Activated naive CD8-positive, alpha-beta T cell (primary cell): ENCODE measurements around the gene MTREX.

Experiments used
- H3K27ac Mint-ChIP-seq: one replicate; pipeline ENCODE4 v1.8.0; 2021; ENCODE audit warnings: mixed read lengths
- H3K27me3 Mint-ChIP-seq: one replicate; pipeline ENCODE4 v1.8.0; 2021; ENCODE audit warnings: mixed read lengths
- H3K36me3 Mint-ChIP-seq: one replicate; pipeline ENCODE4 v1.8.0; 2021; ENCODE audit warnings: mixed read lengths
- H3K4me1 Mint-ChIP-seq: one replicate; pipeline ENCODE4 v1.8.0; 2021; ENCODE audit warnings: low read depth, mixed read lengths
- H3K4me3 Mint-ChIP-seq: one replicate; pipeline ENCODE4 v1.8.0; 2021; ENCODE audit warnings: mild to moderate bottlenecking, mixed read lengths
- H3K9me3 Mint-ChIP-seq: one replicate; pipeline ENCODE4 v1.8.0; 2021; ENCODE audit warnings: low read depth, mixed read lengths

MTREX gene

GRCh38 chr5:55307383-55308253 lies at the start of gene MTREX, which contains the start of gene DHX29:
Gene MTREX (plus strand): TSS chr5:55307989. CDS start chr5:55308014, 25 bp downstream.
Gene DHX29 (minus strand): TSS chr5:55307694. CDS start chr5:55307573, 121 bp downstream.
- Mint-ChIP-seq H3K36me3 (peaks cover 11% of the 10 kb centered on the region), H3K4me3 (no peak within 1 kb of the TSS), H3K27me3 (no peaks in the 10 kb centered on the region), H3K4me1 (peaks cover 34% of the 10 kb centered on the region), H3K27ac (no peak within 1 kb of the TSS), H3K9me3 (no peaks in the 10 kb centered on the region)

- Mint-ChIP-seq H3K9me3 (no peaks in the 10 kb centered on the region), H3K36me3 (peaks cover 11% of the 10 kb centered on the region), H3K4me1 (no peaks in the 10 kb centered on the region), H3K4me3 (no peak overlapping the region), H3K27ac (no peak overlapping the region), H3K27me3 (no peaks in the 10 kb centered on the region)
Measured at GRCh38 chr5:55258339-55258738, 49.5 kb upstream of the MTREX start.

GRCh38 chr5:55276771-55277170 lies 31.0 kb upstream of the MTREX start:
- H3K36me3 Mint-ChIP-seq: peaks cover 19% of the 10 kb centered on the region
- H3K27me3 Mint-ChIP-seq: no peaks in the 10 kb centered on the region
- no peaks in the 10 kb centered on the region for H3K4me1 Mint-ChIP-seq
- H3K9me3 Mint-ChIP-seq: no peaks in the 10 kb centered on the region
- no peak overlapping the region for H3K4me3 Mint-ChIP-seq
- no peak overlapping the region for H3K27ac Mint-ChIP-seq

- Mint-ChIP-seq H3K27me3 (no peaks in the 10 kb centered on the region), H3K4me1 (no peaks in the 10 kb centered on the region), H3K4me3 (no peak overlapping the region), H3K36me3 (peaks cover 11% of the 10 kb centered on the region), H3K27ac (no peak overlapping the region), H3K9me3 (no peaks in the 10 kb centered on the region)
Measured at GRCh38 chr5:55278778-55279177, 29.0 kb upstream of the MTREX start.

- H3K4me3 Mint-ChIP-seq: no peak overlapping the region
- H3K9me3 Mint-ChIP-seq: no peaks in the 10 kb centered on the region
- no peak overlapping the region for H3K27ac Mint-ChIP-seq
- no peaks in the 10 kb centered on the region for H3K4me1 Mint-ChIP-seq
- peaks cover 11% of the 10 kb centered on the region for H3K36me3 Mint-ChIP-seq
- H3K27me3 Mint-ChIP-seq: no peaks in the 10 kb centered on the region
Measured at GRCh38 chr5:55286411-55286933, 21.3 kb upstream of the MTREX start.

GRCh38 chr5:55289808-55290207 lies 18.0 kb upstream of the MTREX start:
- Mint-ChIP-seq H3K9me3 (no peaks in the 10 kb centered on the region), H3K4me3 (no peak overlapping the region), H3K36me3 (peaks cover 15% of the 10 kb centered on the region), H3K27me3 (no peaks in the 10 kb centered on the region), H3K27ac (no peak overlapping the region), H3K4me1 (no peaks in the 10 kb centered on the region)

- H3K36me3 Mint-ChIP-seq: peaks cover 20% of the 10 kb centered on the region
Measured at GRCh38 chr5:55290991-55291390, 16.8 kb upstream of the MTREX start.

GRCh38 chr5:55294935-55295334 lies 12.9 kb upstream of the MTREX start:
- Mint-ChIP-seq H3K4me3 (no peak overlapping the region), H3K36me3 (peaks cover 17% of the 10 kb centered on the region), H3K27ac (no peak overlapping the region), H3K27me3 (no peaks in the 10 kb centered on the region), H3K9me3 (no peaks in the 10 kb centered on the region), H3K4me1 (peaks cover 3% of the 10 kb centered on the region)

More at GRCh38 chr5:55290991-55291390, 16.8 kb upstream of the MTREX start:
- Mint-ChIP-seq H3K4me1 (no peaks in the 10 kb centered on the region), H3K9me3 (no peaks in the 10 kb centered on the region), H3K4me3 (no peak overlapping the region), H3K27ac (no peak overlapping the region), H3K27me3 (no peaks in the 10 kb centered on the region)

GRCh38 chr5:55300890-55301289 lies 6.9 kb upstream of the MTREX start:
- H3K27ac Mint-ChIP-seq: no peak overlapping the region
- H3K27me3 Mint-ChIP-seq: no peaks in the 10 kb centered on the region
- peaks cover 13% of the 10 kb centered on the region for H3K36me3 Mint-ChIP-seq
- peaks cover 20% of the 10 kb centered on the region for H3K4me1 Mint-ChIP-seq
- H3K9me3 Mint-ChIP-seq: no peaks in the 10 kb centered on the region
- no peak overlapping the region for H3K4me3 Mint-ChIP-seq

GRCh38 chr5:55303238-55303690 lies 4.5 kb upstream of the MTREX start:
- H3K27me3 Mint-ChIP-seq: no peaks in the 10 kb centered on the region
- H3K36me3 Mint-ChIP-seq: peaks cover 11% of the 10 kb centered on the region
- no peak overlapping the region for H3K4me3 Mint-ChIP-seq
- no peaks in the 10 kb centered on the region for H3K9me3 Mint-ChIP-seq
- peaks cover 20% of the 10 kb centered on the region for H3K4me1 Mint-ChIP-seq
- no peak overlapping the region for H3K27ac Mint-ChIP-seq

- Mint-ChIP-seq H3K4me1 (peaks cover 17% of the 10 kb centered on the region), H3K9me3 (no peaks in the 10 kb centered on the region), H3K27me3 (no peaks in the 10 kb centered on the region), H3K4me3 (no peak overlapping the region), H3K36me3 (peaks cover 11% of the 10 kb centered on the region), H3K27ac (no peak overlapping the region)
Measured at GRCh38 chr5:55304584-55304983, 3.2 kb upstream of the MTREX start.

GRCh38 chr5:55305345-55305744 lies 2.4 kb upstream of the MTREX start:
- Mint-ChIP-seq H3K27ac (no peak overlapping the region), H3K4me3 (no peak overlapping the region), H3K27me3 (no peaks in the 10 kb centered on the region), H3K4me1 (peaks cover 17% of the 10 kb centered on the region), H3K9me3 (no peaks in the 10 kb centered on the region), H3K36me3 (peaks cover 11% of the 10 kb centered on the region)

- Mint-ChIP-seq H3K36me3 (peaks cover 13% of the 10 kb centered on the region), H3K9me3 (no peaks in the 10 kb centered on the region), H3K27me3 (no peaks in the 10 kb centered on the region), H3K27ac (no peak overlapping the region), H3K4me3 (no peak overlapping the region), H3K4me1 (peaks cover 31% of the 10 kb centered on the region)
Measured at GRCh38 chr5:55306641-55307382, 977 bp upstream of the MTREX start.

- H3K4me1 Mint-ChIP-seq: peaks cover 34% of the 10 kb centered on the region
- H3K27ac Mint-ChIP-seq: no peak overlapping the region
Measured at GRCh38 chr5:55308254-55308836, 556 bp downstream of the MTREX start.

More at GRCh38 chr5:55308254-55308836, 556 bp downstream of the MTREX start:
- H3K36me3 Mint-ChIP-seq: peaks cover 9% of the 10 kb centered on the region
- H3K4me3 Mint-ChIP-seq: no peak overlapping the region
- no peaks in the 10 kb centered on the region for H3K9me3 Mint-ChIP-seq
- H3K27me3 Mint-ChIP-seq: no peaks in the 10 kb centered on the region
